MM.1S (cell line): Measurements from ENCODE around the gene ZNF799.

Experiments
- EZH2 ChIP-seq: fragments of 300-600 bp; sonication (generic); optimal IDR thresholded peaks from 2 replicates; pipeline ENCODE3; 2017; ENCODE audit warnings: low read depth, mild to moderate bottlenecking, antibody characterized with exemption, low read length, mixed read lengths
- EZH2phosphoT487 ChIP-seq: fragments of 300-600 bp; sonication (generic); IDR thresholded peaks from 2 replicates; pipeline ENCODE4 v1.6.1; 2018; ENCODE audit warnings: antibody characterized with exemption, low read length
- TF ChIP-seq, protein P1 (sequence below): fragments of 300-600 bp; sonication (generic); IDR thresholded peaks from 2 replicates; pipeline ENCODE4 v1.5.1; 2016; ENCODE audit warnings: antibody characterized with exemption, low read length, mixed read lengths

DNA sequence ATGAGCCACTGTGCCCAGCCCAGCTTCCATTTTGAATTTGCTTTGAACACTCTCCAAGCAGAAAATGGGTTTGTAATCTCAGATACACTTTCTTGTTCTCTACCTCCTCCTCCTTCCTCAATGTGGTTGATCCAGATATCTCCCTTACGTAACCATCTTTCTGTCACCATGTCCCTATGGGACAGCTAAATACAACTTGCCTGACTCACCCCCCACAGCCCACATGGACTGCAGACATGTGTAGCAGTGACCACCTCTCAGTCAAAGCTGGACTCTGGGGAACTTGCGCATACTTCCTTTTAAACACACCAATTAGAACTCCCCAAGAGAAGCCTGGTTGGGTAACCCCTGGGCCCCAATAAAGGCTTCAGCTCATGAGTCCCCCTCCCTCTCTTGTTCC, 10.8 kb upstream of the ZNF799 start:
- TF ChIP-seq, protein P1, sequence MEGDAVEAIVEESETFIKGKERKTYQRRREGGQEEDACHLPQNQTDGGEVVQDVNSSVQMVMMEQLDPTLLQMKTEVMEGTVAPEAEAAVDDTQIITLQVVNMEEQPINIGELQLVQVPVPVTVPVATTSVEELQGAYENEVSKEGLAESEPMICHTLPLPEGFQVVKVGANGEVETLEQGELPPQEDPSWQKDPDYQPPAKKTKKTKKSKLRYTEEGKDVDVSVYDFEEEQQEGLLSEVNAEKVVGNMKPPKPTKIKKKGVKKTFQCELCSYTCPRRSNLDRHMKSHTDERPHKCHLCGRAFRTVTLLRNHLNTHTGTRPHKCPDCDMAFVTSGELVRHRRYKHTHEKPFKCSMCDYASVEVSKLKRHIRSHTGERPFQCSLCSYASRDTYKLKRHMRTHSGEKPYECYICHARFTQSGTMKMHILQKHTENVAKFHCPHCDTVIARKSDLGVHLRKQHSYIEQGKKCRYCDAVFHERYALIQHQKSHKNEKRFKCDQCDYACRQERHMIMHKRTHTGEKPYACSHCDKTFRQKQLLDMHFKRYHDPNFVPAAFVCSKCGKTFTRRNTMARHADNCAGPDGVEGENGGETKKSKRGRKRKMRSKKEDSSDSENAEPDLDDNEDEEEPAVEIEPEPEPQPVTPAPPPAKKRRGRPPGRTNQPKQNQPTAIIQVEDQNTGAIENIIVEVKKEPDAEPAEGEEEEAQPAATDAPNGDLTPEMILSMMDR, result no peak
- TF ChIP-seq EZH2phosphoT487, result no peak
- TF ChIP-seq EZH2, result no peak
